Aorta (tissue), 5 donors: ENCODE measurements around the gene GJA4. TPM values are rescaled to one million over a fixed set of nuclear protein-coding genes. Genes with fewer than 3 reads are reported as not detected.

Source experiments
- ATAC-seq: fragments of 200-7000 bp; cut with Tn5 transposase; one replicate; pipeline ENCODE4 v1.9.1; 2022; ENCODE audit warnings: moderate library complexity; ENCODE audit not compliant: low FRiP score
- DNase-seq, 2 donors: peaks; one replicate each; pipeline ENCODE4 v3.0.0-alpha.2; 2020
- H3K27ac ChIP-seq, 2 donors: one replicate each; pipeline ENCODE4 v1.5.1; 2013; ENCODE audit warnings: low read length in 2 of 2, mild to moderate bottlenecking in 2 of 2, moderate library complexity in 2 of 2, control low read depth in 1 of 2, inconsistent platforms in 1 of 2, low read depth in 1 of 2
- H3K27me3 ChIP-seq, 2 donors: one replicate each; pipeline ENCODE4 v1.6.1; 2013; ENCODE audit warnings: control low read depth in 1 of 2, low read length in 1 of 2, mild to moderate bottlenecking in 1 of 2, moderate library complexity in 1 of 2; ENCODE audit not compliant: insufficient read depth in 2 of 2, control insufficient read depth in 1 of 2
- H3K36me3 ChIP-seq, 2 donors: one replicate each; pipeline ENCODE4 v1.6.1; 2013; ENCODE audit warnings: control low read depth in 1 of 2, low read length in 1 of 2, mild to moderate bottlenecking in 1 of 2; ENCODE audit not compliant: insufficient read depth in 2 of 2, control insufficient read depth in 1 of 2
- H3K4me1 ChIP-seq, 2 donors: one replicate each; pipeline ENCODE4 v1.6.1; 2013; ENCODE audit warnings: low read length in 2 of 2, control low read depth in 1 of 2, mild to moderate bottlenecking in 1 of 2, moderate library complexity in 1 of 2; ENCODE audit not compliant: insufficient read depth in 2 of 2, control insufficient read depth in 1 of 2
- H3K4me3 ChIP-seq, 2 donors: one replicate each; pipeline ENCODE4 v1.5.1; 2013; ENCODE audit warnings: low read length in 2 of 2, control low read depth in 1 of 2, mild to moderate bottlenecking in 1 of 2
- H3K9me3 ChIP-seq: one replicate; pipeline ENCODE4 v1.6.1; 2013; ENCODE audit warnings: mild to moderate bottlenecking, low read length; ENCODE audit not compliant: control insufficient read depth
- WGBS, 2 donors: extraction: QIAGEN DNeasy Blood & Tissue Kit; methylation state at CpG; one replicate each; pipeline ENCODE4 v1.1.7; 2013; 5-methylcytosine and 5-hydroxymethylcytosine counted together
- intact Hi-C, 2 donors: fragments of 100-400 bp; cut with DNase I; formaldehyde crosslinking; loops; one replicate each; pipeline versions ENCODE4 v1.14.2 to v1.15.0; 2022
- polyA plus RNA-seq, 2 donors: library from polyadenylated mRNA; stranded (reverse); fragments of 200-250 nt; gene quantifications; one replicate each; pipeline ENCODE4 v1.2.3, GENCODE V29; 2013
- total RNA-seq, 2 donors: library from RNA; stranded (reverse); fragmentation: NEBNext Ultra II Directional; extraction: Animal tissue kit (Norgen Biotek cat#: 25700); gene quantifications; one replicate each; pipeline ENCODE4 v1.2.1, GENCODE V29; 2021
- donor health status: healthy with polysubstance abuse.
- donor health status: Bipolar disorder and iron deficiency.
- donor health status: DM: no; HTN: no; CAD: no.
- donor health status: DM: no; HTN: no; CAD: no.
- donor health status: DM: yes; HTN: yes; CAD: no.

The GJA4 gene
- total and polyA plus RNA-seq, 4 donors: 21.0 to 72.2 (median 47.3) TPM

DNA sequence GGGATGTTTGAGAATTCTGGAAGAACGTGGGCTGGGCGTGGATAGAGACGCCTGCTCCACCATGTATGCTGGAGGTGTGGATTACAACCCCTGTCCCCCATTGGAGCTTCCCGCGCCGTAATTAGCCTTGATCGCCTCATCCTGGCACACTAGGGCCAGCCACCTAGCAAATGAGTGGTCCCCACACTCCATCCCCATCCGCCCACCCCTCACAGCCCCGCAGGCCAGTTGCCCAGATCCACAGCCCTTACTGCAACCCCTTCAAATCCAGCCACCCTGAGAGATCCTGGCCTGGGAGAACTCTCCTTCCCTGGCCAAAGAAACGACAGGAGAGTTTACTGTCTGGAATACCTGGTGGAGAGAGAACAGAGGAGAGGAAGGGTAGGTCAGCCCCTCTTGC lies 375 bp upstream of the GJA4 start:
- Histone ChIP-seq H3K4me3 (peak overlapping the region in 1 of 2 donors; percentile 52), H3K4me1 (peaks cover 0 to 3% of the 10 kb centered on the region in 2 donors), H3K9me3 (no peaks in the 10 kb centered on the region), H3K27ac (peak overlapping the region in 1 of 2 donors; percentile 53), H3K36me3 (no peaks in the 10 kb centered on the region), H3K27me3 (no peaks in the 10 kb centered on the region)
- ATAC-seq (no peak), DNase-seq (no peak)
- WGBS, 2 donors: 51 to 52% methylated on average over 10 of the region's 10 CpGs
- intact Hi-C loops: loop anchor here in 1 of 2 donors (2.0 to 5.0 kb wide), 2 partner anchors 45 to 60 kb away; no protein-coding TSS in a partner anchor

DNA sequence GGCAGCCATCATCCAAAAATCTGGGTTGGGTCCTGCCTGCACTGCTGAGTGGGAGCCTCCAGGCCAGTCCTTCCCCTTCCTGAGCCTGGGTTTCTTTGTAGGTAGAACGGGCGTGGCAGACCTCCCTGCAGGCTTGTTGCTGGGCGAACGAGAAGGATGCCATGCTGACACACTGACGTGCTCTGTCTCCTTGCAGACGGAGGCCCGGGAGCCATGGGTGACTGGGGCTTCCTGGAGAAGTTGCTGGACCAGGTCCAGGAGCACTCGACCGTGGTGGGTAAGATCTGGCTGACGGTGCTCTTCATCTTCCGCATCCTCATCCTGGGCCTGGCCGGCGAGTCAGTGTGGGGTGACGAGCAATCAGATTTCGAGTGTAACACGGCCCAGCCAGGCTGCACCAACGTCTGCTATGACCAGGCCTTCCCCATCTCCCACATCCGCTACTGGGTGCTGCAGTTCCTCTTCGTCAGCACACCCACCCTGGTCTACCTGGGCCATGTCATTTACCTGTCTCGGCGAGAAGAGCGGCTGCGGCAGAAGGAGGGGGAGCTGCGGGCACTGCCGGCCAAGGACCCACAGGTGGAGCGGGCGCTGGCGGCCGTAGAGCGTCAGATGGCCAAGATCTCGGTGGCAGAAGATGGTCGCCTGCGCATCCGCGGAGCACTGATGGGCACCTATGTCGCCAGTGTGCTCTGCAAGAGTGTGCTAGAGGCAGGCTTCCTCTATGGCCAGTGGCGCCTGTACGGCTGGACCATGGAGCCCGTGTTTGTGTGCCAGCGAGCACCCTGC lies 1.4 kb downstream of the GJA4 start:
- Histone ChIP-seq H3K9me3 (no peaks in the 10 kb centered on the region), H3K4me3 (no peak overlapping the region), H3K27me3 (no peaks in the 10 kb centered on the region), H3K36me3 (no peaks in the 10 kb centered on the region), H3K27ac (peak overlapping the region in 1 of 2 donors; percentile 75), H3K4me1 (peaks cover 0 to 3% of the 10 kb centered on the region in 2 donors)
- DNase-seq: no peak
- no peak for ATAC-seq
- intact Hi-C loops: loop anchor here in 1 of 2 donors (5.0 kb wide), 1 partner anchor 43 kb away; no protein-coding TSS in a partner anchor
- 89 to 90% methylated on average over 40 of the region's 40 CpGs for WGBS, 2 donors

DNA sequence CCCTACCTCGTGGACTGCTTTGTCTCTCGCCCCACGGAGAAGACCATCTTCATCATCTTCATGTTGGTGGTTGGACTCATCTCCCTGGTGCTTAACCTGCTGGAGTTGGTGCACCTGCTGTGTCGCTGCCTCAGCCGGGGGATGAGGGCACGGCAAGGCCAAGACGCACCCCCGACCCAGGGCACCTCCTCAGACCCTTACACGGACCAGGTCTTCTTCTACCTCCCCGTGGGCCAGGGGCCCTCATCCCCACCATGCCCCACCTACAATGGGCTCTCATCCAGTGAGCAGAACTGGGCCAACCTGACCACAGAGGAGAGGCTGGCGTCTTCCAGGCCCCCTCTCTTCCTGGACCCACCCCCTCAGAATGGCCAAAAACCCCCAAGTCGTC lies 2.0 kb downstream of the GJA4 start:
- DNase-seq (no peak), ATAC-seq (no peak)
- Histone ChIP-seq H3K4me3 (no peak overlapping the region), H3K27ac (no peak overlapping the region), H3K27me3 (no peaks in the 10 kb centered on the region), H3K4me1 (peaks cover 0 to 3% of the 10 kb centered on the region in 2 donors), H3K36me3 (no peaks in the 10 kb centered on the region), H3K9me3 (no peaks in the 10 kb centered on the region)
- intact Hi-C loops: loop anchor here in 1 of 2 donors (5.0 kb wide), 1 partner anchor 43 kb away; no protein-coding TSS in a partner anchor
- WGBS, 2 donors: 76 to 87% methylated on average over 10 to 12 of the region's 12 CpGs

DNA sequence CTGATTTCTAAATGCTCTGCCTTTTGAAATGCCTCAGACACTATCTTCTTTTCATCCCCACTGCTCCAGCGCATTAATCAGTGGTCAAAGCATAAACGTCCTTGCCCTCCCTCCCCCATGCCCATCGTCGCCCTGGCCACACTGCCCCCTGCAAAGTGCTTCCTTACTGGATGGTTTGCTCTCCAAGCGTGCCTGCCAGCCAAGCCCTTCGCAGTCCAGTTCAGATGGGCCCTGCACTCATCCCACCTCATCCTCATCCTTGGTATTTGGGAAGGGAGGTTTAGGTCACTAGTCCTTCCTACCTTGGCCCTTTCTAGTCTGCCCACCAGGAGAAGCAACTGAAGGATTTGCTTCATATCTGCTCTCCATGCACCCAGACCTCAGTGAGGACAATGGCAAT lies 3.1 kb downstream of the GJA4 start:
- Histone ChIP-seq H3K9me3 (no peaks in the 10 kb centered on the region), H3K27me3 (no peaks in the 10 kb centered on the region), H3K4me3 (no peak overlapping the region), H3K4me1 (peaks cover 0 to 3% of the 10 kb centered on the region in 2 donors), H3K36me3 (no peaks in the 10 kb centered on the region), H3K27ac (no peak overlapping the region)
- intact Hi-C loops: no loop called here
- DNase-seq: no peak
- ATAC-seq: no peak
- WGBS, 2 donors: 56 to 64% methylated on average over 6 of the region's 6 CpGs

DNA sequence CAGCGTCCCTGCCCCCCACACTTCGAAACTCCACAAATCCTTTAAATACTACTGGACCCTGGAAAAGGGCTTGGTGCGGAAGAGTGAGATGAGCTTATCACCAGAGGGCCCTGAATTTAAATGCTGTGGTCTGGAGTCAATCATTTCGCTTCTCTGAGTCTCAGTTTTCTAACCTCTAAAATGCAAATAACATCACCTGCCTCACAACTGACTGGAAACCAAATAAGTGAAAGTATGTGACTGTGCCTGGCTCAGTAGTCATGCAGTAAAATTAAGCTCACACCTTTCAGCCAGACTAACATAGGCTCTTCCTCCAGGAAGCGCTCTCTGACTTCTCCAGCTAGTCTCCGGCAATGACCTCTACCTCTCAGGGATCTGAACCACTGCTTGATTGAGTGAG lies 4.2 kb downstream of the GJA4 start:
- Histone ChIP-seq H3K27ac (no peak overlapping the region), H3K4me3 (no peak overlapping the region), H3K9me3 (no peaks in the 10 kb centered on the region), H3K27me3 (no peaks in the 10 kb centered on the region), H3K36me3 (no peaks in the 10 kb centered on the region), H3K4me1 (peaks cover 0 to 3% of the 10 kb centered on the region in 2 donors)
- 91 to 92% methylated on average over 6 of the region's 6 CpGs for WGBS, 2 donors
- DNase-seq (no peak), ATAC-seq (no peak)
- intact Hi-C loops: no loop called here

DNA sequence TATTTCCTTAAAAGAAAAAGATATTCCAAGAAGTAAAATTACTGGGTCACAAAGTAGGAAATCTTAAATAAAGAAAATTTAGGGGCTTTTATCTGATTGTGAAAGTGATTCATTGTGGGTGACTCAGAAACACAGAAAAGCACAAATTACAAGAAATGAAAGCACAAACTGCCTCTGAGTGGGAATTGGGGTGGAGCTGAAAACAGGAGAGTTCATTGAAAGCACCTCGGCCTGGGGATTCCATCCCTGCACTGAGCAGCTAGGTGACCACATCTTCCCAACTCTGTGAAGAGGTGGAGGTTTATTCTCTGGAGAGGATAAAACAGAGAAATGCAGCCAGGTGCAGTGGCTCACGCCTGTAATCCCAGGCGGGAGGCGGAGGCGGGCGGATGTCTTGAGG lies 7.4 kb downstream of the GJA4 start:
- intact Hi-C loops: no loop called here
- WGBS, 2 donors: 73 to 87% methylated on average over 5 to 6 of the region's 6 CpGs
- Histone ChIP-seq H3K4me1 (peaks cover 0 to 3% of the 10 kb centered on the region in 2 donors), H3K4me3 (no peak overlapping the region), H3K9me3 (no peaks in the 10 kb centered on the region), H3K27ac (no peak overlapping the region), H3K27me3 (no peaks in the 10 kb centered on the region), H3K36me3 (no peaks in the 10 kb centered on the region)
- ATAC-seq (no peak), DNase-seq (no peak)

DNA sequence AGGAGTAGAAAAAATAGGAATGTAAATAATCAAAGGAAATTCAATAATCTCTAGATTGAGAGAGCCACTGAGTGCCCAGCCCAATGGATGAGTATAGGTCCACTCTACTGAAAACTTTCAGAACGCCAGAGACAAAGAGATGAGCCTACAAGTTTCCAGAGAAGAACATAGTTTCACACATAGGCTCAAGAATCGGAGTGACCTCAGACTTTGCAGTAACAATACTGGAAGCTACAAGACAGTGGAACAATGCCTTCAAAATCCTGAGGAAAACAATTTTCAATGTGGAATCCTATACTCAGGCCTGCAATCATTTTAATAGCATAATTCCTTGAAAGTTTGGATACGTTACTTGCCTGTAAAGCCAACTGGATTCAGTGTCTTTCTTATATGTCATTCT lies 11.0 kb downstream of the GJA4 start:
- H3K4me3 ChIP-seq: no peak overlapping the region
- 98 to 99% methylated on average over 3 of the region's 3 CpGs for WGBS, 2 donors
- no peaks in the 10 kb centered on the region for H3K9me3 ChIP-seq
- intact Hi-C loops: no loop called here
- H3K4me1 ChIP-seq: peaks cover 0 to 3% of the 10 kb centered on the region in 2 donors
- no peak for ATAC-seq
- no peak for DNase-seq
- H3K36me3 ChIP-seq: no peaks in the 10 kb centered on the region
- H3K27ac ChIP-seq: no peak overlapping the region
- H3K27me3 ChIP-seq: no peaks in the 10 kb centered on the region

DNA sequence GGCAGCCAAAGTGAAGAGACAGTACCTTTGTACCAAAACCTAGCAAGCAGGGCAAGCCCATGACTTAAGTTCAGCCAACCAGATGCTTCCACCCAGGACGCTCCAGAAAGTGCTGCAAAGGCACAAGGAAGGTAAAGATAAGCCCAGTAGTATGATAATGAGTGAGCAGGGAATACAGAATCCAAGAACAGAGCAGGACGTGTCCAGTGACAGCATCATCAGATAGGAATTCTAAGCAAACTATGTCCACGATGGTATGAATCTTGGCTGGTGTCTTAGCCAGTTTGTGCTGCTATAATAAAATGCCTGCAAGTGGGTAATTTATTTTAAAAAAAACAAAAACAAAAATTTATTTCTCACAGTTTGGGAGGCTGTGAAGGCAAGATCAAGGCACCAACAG lies 13.6 kb downstream of the GJA4 start:
- DNase-seq (no peak), ATAC-seq (no peak)
- intact Hi-C loops: no loop called here

More for the DNA sequence above, 13.6 kb downstream of the GJA4 start:
- Histone ChIP-seq H3K4me1 (peaks cover 0 to 3% of the 10 kb centered on the region in 2 donors), H3K36me3 (no peaks in the 10 kb centered on the region), H3K9me3 (no peaks in the 10 kb centered on the region), H3K4me3 (no peak overlapping the region), H3K27me3 (no peaks in the 10 kb centered on the region), H3K27ac (no peak overlapping the region)
- WGBS, 2 donors: 18 to 19% methylated on average over 3 of the region's 3 CpGs
